Left forelimb (tissue), 1 donor: ENCODE measurements around the gene NOS1AP.
"Not testable (repeated sequence)": the region's sequence is repeated elsewhere in the genome, so short reads cannot be mapped to it uniquely, and the experiment has no call there.

ENCODE experiments used
- DNase-seq: peaks from one replicate; pipeline ENCODE4 v3.0.0-alpha.2; 2018; ENCODE audit warnings: low spot score

Gene NOS1AP

DNA sequence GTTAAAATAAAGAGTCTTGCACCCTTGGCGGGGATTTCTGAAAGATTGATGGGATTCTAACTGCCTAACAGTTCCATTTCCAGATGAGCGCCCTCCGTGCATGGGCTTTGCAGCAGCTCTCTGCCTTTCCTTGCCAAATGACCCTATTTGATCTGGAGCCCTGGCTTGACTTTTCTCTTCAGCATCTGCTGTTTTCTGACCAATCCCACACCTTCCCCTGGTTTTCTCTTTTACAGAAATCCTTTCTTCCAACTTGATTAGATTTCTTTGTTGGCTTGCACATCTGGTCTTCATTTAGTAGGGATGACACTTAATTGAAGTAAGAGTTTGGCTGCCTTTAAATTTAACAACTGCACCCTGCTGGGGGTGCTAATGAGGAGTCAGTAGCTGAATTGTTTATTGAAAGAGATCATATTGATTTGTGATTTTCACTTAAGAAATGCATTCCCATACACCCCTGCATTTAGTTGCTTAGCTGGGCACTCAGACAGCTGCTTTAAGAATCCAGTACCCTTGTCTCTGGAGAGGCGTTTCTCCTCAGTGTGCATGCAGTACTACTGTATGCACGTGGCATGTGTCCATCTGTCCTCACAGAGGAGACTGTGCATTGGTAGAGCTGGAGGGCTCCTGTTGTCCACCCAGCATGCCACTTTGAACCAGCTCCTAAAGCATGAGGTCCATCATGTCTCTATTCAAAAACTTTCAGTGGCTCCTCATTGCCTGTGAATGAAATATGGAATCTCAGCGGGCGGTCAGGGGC lies 99.7 kb downstream of the NOS1AP start:
- DNase-seq = no peak

DNA sequence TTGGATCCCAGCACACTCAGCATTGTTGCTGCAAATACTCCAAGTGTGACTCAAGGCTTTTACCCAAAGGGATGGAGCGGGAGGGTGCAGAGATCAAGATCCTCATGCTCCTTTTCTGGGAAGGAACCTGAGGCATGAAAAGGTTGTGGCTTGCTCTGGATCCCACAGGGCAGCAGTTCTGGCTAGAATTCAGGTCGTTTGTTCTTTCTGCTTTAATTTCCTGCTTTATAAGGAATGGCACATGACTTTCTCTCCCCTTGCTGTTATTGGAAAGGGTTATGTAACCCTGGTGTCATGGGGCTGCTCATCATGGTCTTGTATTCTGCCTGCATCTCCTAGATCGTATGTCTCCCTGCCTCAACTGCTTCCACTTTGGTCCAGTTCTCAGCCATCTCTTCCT lies 101.6 kb downstream of the NOS1AP start:
- DNase-seq = no peak

DNA sequence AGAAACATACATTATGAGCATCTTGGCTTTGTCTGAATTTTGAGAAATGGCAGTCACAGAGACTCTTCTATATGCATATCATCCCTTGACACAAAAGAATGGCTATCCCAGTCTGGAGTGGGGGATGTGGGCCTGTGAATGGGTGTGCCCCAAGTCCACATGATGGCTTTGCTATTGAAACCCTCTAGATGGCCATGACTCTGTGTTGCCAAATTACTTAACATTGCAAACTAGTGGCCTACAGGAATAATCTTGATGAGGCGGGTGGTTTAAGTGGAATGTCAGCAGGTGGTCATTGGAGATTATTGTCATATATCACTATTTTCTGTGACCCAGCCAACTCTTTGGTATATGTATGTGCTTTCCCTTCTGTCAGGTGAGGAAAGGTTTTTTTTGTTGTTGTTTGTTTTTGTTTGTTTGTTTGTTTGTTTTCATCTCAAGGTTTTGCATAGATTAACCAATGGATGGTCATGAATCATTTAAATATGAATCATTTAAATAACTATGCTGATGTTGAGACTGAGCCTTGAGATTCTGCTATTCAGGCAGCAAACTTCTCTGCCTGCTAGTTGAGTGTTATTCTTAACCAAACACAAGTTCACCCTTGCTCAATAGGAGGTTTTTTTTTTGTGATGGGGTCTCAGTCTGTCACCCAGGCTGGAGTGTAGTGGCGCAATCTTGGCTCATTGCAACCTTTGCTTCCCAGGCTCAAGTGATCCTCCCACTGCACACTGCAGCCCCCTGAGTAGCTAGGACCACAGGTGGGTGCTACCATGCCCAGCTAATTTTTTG lies 103.0 kb downstream of the NOS1AP start:
- no peak for DNase-seq

DNA sequence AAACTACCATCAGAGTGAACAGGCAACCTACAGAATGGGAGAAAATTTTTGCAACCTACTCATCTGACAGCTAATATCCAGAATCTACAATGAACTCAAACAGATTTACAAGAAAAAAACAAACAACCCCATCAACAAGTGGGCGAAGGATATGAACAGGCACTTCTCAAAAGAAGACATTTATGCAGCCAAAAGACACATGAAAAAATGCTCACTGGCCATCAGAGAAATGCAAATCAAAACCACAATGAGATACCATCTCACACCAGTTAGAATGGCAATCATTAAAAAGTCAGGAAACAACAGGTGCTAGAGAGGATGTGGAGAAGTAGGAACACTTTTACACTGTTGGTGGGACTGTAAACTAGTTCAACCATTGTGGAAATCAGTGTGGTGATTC lies 104.1 kb downstream of the NOS1AP start:
- not testable (repeated sequence) for DNase-seq

DNA sequence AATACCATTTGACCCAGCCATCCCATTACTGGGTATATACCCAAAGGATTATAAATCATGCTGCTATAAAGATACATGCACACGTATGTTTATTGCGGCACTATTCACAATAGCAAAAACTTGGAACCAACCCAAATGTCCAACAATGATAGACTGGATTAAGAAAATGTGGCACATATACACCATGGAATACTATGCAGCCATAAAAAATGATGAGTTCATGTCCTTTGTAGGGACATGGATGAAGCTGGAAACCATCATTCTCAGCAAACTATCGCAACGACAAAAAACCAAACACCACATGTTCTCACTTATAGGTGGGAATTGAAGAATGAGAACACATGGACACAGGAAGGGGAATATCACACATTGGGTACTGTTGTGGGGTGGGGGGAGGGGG lies 104.5 kb downstream of the NOS1AP start:
- DNase-seq = not testable (repeated sequence)

DNA sequence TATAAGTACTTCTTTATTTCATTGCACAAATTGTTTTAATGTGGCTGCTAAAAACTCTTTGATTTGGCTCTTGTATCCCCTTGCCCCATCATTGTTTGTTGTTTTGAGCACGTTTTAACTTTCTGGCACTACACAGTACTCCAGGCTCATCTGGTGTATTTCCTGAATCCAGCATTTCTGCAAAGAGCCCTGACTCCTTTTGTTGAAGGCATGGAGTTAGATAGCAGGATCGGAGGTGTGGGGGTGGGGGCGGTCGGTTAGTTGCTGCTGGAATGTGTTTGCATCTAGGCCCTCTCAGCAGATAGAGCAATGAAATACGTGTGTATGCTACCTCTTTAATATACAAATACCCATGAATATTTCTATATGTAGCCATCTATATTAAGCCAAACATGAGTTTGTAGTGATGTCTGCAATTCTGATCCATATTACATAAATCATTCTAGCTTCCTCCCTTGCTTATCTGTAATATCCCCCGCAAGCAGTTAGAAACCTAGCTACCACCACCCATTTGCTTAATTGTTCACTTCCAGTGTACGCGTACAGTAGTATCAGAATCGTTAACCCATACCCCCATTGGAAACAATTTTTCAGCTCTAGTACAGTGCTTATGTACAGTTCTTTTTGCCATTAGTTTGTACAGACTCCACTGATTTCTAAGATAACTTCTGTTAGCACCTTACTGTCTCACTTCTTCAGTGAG lies 106.0 kb downstream of the NOS1AP start:
- no peak for DNase-seq

DNA sequence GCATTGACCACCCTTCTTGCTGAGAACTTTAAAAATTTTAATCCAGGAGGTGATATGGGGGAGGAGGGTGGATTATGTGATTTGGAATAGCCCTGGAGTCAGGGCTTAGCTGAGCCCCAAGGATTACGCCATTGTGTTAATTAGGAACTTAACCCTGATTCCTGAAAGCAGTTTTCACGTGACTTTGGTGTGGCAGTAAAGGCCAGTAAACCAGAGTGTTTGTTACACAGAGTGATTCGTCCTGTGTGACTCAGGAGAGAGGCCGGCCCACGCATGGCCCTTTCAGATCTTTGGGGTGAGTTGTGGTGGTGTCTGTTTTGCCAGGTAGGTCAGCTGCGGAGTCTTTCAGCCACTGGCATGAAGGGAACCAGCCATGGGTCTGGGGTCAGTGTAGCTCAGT lies 107.6 kb downstream of the NOS1AP start:
- DNase-seq = no peak

DNA sequence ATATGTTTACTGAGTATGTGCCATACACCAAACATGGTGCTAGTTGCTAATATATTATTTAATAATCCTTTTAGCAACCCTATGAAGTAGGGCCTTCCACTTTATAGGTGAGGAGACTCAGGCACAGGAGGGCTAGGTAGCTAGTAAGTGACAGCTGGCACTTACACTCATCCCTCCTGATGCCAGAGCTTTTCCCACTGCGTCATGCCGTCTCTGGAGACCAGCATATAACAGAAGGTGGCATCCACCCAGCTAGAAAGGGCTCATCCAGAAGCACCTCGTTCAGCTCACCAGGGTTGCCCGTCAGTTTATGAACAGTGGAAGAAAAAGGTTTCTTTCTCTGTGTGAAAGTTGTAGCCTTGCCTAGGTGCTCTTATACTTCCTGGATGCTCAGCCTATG lies 108.9 kb downstream of the NOS1AP start:
- DNase-seq = no peak

DNA sequence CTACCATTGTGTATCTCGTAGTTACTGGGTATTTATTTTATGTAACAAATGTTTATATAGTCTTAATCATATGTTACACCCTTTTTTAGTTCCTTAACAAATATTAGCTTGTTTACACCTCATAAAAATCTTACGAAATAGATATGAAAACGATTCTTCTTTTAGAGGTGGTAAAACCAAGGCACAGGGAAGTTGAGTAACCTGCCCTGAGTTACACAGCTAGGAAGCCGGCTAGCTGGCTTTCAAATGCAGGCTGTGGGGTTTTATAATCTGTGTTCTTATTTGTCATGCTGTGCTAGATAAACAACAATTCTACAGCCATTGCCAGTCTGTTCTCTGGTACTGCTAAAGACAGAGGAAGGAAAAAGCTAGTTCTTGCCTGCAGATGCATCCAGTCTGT lies 109.6 kb downstream of the NOS1AP start:
- no peak for DNase-seq

DNA sequence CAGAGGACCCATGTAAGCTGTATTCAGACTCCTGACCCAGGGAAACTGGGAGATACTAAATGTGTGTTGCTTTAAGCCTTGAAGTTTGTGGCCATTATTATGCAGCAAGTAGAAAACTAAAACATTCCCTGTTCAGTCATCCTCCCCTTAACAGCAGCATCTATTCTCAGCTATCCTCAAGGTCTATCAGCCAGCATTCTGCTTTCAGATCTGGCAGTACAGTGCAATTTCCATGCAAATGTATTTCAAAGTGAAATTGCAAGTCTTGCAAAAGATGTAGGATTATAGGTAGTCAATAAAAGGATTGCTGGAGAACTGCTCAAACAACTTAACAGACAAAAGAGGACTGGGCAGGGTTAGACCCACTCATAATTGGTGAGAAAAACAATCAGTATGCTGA lies 111.3 kb downstream of the NOS1AP start:
- no peak for DNase-seq

DNA sequence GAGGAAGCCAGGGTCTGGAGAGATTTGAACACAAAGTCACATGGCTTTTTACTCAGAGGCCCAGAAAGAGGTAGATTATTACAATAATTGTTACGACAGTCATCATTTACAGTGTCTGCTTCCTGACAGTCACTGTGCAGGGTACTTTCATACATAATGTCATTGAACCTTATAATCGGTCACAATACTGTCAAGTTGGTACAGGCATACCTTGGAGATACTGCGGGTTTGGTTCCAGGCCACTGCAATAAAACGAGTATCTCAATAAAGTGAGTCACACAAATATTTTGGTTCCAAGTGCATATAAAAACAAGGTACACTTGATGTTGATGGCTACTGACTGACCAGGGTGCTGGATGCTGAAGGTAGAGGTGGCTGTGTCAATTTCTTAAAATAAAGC lies 112.6 kb downstream of the NOS1AP start:
- DNase-seq = no peak

DNA sequence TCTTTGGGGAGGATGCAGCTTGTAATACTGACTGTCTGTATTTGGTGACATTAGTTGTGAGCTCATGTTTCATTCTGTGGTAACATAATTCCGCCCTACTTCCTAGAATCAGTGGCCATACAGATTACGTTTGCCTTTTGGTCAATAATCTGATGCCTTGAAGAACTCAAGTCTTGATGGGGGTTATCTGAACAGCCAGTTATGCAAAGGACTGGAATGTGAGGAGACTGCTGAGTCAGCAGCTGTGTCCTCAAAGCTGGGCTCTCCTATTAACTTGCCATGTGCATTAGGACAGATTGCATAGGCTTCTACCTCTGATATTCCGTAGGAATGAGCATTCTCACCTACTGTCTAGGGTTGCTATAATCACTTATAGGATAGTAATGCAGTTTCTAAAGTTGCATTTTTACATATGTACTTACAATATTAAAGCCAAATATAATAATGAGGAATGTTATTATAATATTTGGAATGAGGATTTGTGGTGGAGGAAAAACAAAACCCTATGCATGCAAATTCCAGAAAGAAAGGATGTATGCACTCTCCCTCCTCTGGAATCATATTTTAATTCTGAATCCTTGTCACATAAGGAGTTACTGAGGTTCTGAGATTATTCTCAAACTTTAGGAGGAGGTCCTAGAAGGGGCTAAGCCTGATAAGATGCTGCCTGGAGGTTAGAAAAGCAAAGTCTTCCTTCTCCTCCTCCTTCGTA lies 116.0 kb downstream of the NOS1AP start:
- no peak for DNase-seq

DNA sequence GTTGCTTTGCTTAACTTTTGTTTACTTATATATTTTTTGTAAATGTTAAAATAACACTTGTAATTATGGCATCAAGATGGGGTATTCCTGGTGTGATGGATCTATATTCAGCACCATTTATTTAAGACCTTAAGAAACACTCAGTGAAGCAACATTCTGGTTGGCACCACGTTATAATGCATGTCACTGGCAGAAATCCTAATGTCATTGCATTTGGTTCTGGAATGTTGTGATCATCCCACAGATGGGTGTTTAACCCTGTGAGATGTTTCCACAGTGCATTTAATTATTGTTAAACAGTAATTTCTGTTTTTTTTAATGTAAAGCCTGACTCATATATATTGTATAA lies 116.5 kb downstream of the NOS1AP start:
- DNase-seq = no peak

DNA sequence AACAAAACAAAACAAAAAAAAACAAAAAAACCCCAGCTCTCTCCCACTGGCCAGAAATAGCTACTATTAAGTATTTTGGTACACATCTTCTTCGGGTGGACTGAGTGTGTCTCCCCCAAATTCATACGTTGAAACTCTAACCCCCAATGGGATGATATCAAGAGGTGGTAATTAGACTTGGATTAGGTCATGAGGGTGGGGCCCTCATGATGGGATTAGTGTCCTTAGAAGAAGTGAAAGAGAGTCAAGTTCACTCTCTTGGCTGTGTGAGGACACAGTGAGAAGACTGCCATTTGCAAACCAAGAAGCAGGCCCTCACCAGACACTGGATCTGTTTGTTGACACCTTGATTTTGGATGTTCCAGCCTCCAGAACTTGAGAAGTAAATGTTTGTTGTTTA lies 116.9 kb downstream of the NOS1AP start:
- DNase-seq = no peak

DNA sequence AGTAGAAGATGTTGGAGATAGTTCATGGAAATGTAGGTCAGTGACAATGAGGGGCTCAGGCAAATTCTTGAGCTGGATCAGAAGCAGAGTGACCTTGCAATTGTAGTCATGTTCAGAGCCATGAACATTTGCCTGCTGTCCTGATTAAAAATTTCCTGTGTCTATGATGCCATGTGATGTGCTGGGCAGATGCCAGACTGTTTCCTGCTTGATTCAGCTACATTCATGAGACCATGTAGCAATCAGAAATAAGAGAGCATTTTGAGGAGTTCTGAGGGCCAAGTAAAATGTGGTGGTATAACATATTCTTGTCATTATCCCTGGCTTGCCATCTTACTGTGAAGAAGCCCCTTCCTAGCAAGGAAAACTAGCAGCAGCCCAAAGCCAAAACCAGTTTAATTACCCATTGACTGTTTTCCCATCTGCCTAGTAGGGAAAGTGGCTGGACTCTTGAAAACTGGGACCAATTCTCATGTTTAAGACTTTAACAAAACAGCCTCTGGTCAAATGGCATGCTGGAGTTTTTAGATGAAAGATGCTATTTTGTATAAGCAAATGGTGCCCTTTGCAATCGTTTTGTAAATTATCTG lies 118.3 kb downstream of the NOS1AP start:
- DNase-seq = no peak

DNA sequence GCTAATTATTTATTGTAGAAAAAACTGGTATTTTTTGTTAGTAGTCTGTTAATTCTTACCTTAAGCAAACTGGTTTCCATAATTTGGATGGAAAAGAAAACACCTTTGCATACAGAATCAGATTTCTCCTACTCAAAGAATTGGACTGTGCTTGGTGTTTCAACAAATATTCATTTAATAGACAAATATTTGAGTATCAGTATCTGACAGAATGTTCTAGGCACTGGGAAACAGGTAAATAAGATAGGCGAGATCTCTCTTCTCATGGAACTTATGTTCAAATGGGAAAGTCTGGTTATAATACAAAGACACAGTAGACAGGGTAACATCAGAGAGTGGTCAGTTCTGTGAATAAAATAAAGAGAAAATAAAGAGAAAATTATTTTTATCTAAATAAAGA lies 119.9 kb downstream of the NOS1AP start:
- DNase-seq = no peak

DNA sequence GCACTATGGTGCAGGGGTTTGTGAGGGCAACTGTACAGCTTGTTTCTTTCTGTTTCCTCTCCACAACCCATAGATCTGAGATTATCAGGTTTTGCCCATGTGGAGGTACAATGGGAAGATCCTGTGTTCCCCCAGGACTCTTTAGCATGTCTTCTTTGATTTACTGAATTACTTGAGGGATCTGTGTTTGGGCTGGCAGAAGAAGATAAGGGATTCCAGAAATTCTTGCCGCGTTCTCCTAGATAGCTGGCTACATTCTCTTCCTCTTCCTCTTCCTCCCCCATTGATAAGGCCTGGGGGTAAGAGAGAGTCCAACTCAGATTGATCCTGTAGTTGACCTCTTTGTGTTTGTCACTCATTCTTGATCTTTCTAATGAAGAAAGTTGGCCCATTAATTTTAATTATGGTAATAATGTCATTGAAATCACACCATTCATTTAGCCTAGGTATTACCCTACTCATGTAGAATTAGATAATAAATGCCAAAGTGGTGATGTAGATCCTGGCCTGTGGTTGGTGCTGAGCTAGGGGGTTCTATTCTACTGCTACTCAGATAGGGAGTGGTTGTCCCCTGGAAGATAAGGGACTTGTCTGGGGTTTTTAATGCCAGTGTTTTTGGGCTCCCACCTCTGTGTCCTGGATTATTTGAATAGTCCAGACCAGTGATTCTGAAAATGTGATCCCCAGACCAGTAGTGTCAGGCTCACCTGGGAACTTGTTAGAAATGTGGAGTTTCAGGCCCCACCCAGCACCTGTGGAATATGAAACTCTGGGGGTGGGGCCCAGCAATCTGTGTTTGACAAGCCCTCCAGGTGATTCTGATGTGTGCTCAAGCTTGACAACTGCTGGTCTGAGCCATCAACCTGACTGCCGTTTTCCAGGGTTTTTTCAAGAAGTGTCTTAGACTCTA lies 122.2 kb downstream of the NOS1AP start:
- DNase-seq = no peak

DNA sequence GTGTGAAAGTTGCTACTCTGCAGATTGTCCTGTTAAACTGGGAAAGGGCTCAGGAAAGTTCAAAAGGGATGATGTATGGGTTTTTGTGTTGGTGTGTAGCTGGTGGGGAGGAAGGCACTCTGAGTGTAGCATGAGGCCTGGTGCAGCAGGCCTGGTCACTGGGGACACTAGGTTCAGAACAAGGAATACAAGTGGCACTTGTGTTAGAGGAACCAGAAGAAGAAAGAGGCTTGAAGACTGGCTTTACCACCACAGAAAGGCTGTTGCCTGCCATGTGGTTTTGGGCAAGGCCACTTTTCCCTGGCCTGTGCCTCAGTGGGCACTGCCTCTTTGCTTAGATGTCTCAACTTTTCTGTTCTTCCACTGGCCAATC lies 122.8 kb downstream of the NOS1AP start:
- no peak for DNase-seq

DNA sequence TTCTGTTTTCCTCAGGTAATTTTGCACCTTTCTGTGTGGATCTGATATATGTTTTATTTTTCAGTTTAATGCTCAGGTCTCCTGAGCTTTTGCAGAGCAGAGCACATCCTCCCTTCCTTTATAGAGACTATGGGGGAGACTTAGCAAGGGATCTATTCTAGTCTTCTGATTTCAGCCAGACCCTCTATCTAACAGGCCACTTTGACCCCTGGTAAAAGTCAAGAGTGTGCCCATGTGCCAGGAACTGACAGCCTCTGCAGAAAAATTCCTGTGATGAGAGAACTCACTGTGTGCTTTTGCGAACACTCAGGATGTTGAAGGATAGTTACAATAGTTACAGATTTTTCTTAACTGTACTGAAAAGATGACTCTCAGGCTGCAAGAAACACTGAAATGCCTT lies 123.3 kb downstream of the NOS1AP start:
- no peak for DNase-seq

DNA sequence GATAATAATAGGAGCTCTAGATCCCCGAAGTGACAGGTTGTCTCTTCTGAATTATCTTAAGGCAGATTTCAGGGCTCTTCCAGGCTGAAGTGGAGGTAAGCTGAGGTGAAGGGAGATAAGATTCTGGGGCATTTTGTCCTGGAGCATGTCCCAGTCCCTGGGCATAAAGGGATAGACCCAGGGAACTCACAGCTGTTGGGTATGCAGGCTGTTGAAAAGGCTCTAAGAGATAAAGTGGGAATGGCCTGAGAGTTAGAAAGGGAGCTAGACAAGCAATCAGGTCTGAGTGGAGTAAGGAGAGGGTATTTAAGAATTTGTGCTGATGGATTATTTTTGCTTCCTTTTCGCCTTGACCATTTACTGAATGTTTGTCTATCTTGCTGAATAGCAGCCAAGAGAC lies 123.7 kb downstream of the NOS1AP start:
- no peak for DNase-seq

DNA sequence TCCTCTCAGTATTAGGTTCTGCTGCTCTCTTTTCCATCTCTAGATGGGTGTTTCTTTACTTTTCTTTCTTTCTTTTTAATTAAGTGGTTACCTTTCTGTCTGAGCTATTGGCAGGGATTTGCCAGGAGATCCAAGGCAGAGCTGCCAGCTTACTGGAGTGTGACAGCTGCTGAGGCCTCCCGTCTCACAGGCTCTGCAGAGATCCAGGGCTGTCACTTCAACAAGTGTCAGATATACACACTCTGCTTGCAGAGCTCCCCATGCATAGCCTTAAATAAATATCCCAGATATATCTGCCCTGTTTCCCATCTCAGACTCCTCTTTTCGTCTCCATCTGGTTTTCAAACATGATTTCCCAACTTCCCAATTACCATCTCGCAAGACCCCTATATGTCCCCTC lies 124.3 kb downstream of the NOS1AP start:
- no peak for DNase-seq
